Measurements from ENCODE around the gene WDFY4. TPM values are rescaled to one million over a fixed set of nuclear protein-coding genes. Genes with fewer than 3 reads are reported as not detected.

The WDFY4 gene
- total RNA-seq, 6 donors from 2014 or later = 10.1 to 48.9 (median 32.1) TPM

DNA sequence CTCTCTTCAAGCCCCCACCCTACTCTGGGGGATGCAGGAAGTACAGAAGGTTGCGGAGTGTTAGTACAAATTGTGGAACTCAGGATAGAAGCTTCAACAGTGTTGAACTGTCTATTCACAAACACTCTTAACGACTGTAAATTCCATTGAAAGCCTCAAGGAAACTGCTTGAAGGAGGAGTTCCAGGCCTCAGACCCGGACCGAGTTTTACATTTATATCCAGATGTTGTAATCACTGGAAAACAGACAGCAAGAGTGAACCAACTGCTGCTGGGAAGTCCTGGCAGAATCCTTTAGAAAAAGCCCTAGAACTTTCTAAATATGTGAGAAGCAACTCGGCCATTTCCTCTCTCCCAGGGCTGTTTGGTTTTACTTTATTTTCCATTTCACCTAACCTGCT, 339.1 kb downstream of the WDFY4 start:
- no peak overlapping the region for H3K4me3 ChIP-seq
- ATAC-seq (ENCODE audit: low FRiP score in 2 of 2) (peak in 1 of 2 donors; percentile 72), DNase-seq (no peak)
- 35 to 40% methylated on average over 5 of the region's 5 CpGs for WGBS, 2 donors
- H3K27me3 ChIP-seq = no peaks in the 10 kb centered on the region
- peak overlapping the region in 3 of 4 donors; percentile 12 to 61 (median 53) for H3K27ac ChIP-seq
- H3K4me1 ChIP-seq = peaks cover 0 to 6% (median 0%) of the 10 kb centered on the region in 4 donors
- TF ChIP-seq, protein P1, sequence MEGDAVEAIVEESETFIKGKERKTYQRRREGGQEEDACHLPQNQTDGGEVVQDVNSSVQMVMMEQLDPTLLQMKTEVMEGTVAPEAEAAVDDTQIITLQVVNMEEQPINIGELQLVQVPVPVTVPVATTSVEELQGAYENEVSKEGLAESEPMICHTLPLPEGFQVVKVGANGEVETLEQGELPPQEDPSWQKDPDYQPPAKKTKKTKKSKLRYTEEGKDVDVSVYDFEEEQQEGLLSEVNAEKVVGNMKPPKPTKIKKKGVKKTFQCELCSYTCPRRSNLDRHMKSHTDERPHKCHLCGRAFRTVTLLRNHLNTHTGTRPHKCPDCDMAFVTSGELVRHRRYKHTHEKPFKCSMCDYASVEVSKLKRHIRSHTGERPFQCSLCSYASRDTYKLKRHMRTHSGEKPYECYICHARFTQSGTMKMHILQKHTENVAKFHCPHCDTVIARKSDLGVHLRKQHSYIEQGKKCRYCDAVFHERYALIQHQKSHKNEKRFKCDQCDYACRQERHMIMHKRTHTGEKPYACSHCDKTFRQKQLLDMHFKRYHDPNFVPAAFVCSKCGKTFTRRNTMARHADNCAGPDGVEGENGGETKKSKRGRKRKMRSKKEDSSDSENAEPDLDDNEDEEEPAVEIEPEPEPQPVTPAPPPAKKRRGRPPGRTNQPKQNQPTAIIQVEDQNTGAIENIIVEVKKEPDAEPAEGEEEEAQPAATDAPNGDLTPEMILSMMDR (IDR thresholded peaks at IDR 0.05) = no peak
- TF ChIP-seq POLR2A (IDR thresholded peaks at IDR 0.05) (no peak), EP300 (IDR thresholded peaks at IDR 0.05) (no peak), POLR2AphosphoS5 (IDR thresholded peaks at IDR 0.05) (no peak)
- H3K36me3 ChIP-seq = no peaks in the 10 kb centered on the region
- no peaks in the 10 kb centered on the region for H3K9me3 ChIP-seq

DNA sequence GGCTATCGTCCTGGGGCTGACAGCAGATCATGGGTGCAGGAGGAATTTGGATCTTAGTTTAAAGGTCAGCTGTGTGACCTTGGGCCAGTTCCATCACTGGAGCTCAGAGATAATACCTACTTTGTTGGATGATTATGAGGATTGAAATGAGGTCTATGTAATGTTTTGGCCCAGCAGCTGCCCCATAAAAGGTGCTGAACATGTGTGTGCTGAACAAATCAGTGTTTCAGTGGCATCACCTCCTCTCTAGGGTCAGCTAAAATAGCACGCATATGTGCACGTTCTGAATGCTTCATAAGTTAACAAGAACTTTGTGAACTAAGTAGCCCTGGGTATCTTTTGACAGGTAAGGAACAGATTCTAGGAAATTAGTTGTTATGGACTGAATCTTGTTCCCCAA, 339.8 kb downstream of the WDFY4 start:
- no peaks in the 10 kb centered on the region for H3K9me3 ChIP-seq
- DNase-seq = no peak
- ATAC-seq (ENCODE audit: low FRiP score in 2 of 2) = no peak
- TF ChIP-seq POLR2AphosphoS5 (IDR thresholded peaks at IDR 0.05) (no peak), EP300 (IDR thresholded peaks at IDR 0.05) (no peak), POLR2A (IDR thresholded peaks at IDR 0.05) (no peak)
- TF ChIP-seq, protein P1 (IDR thresholded peaks at IDR 0.05) = no peak
- no peaks in the 10 kb centered on the region for H3K36me3 ChIP-seq
- peak overlapping the region; percentile 8 to 61 (median 32) for H3K27ac ChIP-seq
- peaks cover 0 to 6% (median 0%) of the 10 kb centered on the region in 4 donors for H3K4me1 ChIP-seq
- H3K4me3 ChIP-seq = no peak overlapping the region
- WGBS, 2 donors = 73 to 88% methylated on average over 3 of the region's 3 CpGs
- H3K27me3 ChIP-seq = no peaks in the 10 kb centered on the region

DNA sequence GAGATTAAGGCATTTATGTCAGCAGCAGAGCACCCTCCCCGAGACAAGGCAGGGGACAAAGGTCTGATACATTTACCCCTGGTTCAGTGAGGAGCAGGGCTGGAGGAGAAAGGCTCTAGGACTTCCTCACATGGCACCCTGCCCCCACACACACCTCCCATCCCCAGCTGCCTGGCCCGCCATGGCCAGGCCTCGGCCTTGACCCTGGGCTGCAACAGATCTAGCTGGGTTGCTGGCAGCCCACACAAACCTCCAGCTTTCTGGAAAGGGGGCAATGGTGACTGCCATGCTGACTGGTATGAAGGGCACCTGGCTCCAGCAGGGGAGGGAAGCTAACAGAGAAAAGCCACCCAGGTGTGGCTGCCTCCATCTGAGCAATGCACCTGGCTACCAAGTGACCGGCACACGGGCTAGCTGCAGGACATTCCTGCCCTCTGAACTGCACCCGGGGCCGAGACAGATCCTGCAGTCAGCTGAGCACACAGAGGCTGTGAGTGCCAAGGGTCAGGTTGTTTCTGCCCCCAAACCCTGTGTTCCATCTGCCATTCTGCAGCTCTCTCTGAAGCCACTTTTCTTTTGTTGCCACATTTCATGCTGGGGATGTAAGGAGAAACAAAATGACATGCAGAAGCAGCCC, 340.8 kb downstream of the WDFY4 start:
- DNase-seq = peak in 1 of 2 donors; percentile 26
- H3K4me1 ChIP-seq = peaks cover 0 to 6% (median 0%) of the 10 kb centered on the region in 4 donors
- TF ChIP-seq, protein P1 (IDR thresholded peaks at IDR 0.05) = no peak
- TF ChIP-seq EP300 (IDR thresholded peaks at IDR 0.05) (no peak), POLR2A (IDR thresholded peaks at IDR 0.05) (no peak), POLR2AphosphoS5 (IDR thresholded peaks at IDR 0.05) (no peak)
- WGBS, 2 donors = 73 to 81% methylated on average over 5 to 7 of the region's 7 CpGs
- H3K9me3 ChIP-seq = no peaks in the 10 kb centered on the region
- H3K27me3 ChIP-seq = no peaks in the 10 kb centered on the region
- H3K36me3 ChIP-seq = no peaks in the 10 kb centered on the region
- ATAC-seq (ENCODE audit: low FRiP score in 2 of 2) = no peak
- peak overlapping the region in 2 of 4 donors; percentile 19 to 61 for H3K27ac ChIP-seq
- H3K4me3 ChIP-seq = no peak overlapping the region

DNA sequence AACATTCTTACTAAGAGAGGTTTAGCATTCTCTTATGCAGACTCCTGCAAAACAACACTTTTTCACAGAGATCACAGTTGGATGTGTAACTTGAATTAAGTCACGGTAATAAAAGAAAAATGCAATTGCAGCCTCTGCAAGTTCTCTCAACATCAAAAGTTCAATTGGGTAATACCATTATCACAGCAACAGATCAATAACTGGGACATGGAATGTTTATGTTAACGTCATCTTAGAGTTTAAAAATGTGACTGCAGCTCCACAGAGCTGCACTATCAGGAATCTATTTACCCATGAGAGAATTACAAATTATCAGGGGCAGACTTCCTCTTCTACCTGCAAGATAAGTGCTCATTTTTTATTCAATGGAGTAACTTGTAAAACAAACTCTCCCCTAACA, 344.0 kb downstream of the WDFY4 start:
- DNase-seq = no peak
- ATAC-seq (ENCODE audit: low FRiP score in 2 of 2) = no peak

More for the DNA sequence above, 344.0 kb downstream of the WDFY4 start:
- Histone ChIP-seq H3K4me1 (peaks cover 0 to 2% (median 0%) of the 10 kb centered on the region in 4 donors), H3K4me3 (no peak overlapping the region), H3K36me3 (no peaks in the 10 kb centered on the region), H3K27ac (no peak overlapping the region), H3K27me3 (no peaks in the 10 kb centered on the region), H3K9me3 (no peaks in the 10 kb centered on the region)
- TF ChIP-seq, protein P1 (IDR thresholded peaks at IDR 0.05) = no peak
- 74% methylated on average over 2 of the region's 2 CpGs for WGBS, 2 donors
